ENCODE measurements around the gene FERMT1.

GRCh38 chr20:6040958-6041807, 81.6 kb downstream of the FERMT1 start:
- TF ChIP-seq CTCF (optimal IDR thresholded peaks at IDR 0.05 in 1 of 3, IDR thresholded peaks at IDR 0.05 in 1 of 3, conservative IDR thresholded peaks at IDR 0.05 in 1 of 3; ENCODE audit: extremely low read depth in 1 of 3, insufficient read depth in 2 of 3, low read length in 3 of 3) (no peak), EZH2 (IDR thresholded peaks at IDR 0.05; ENCODE audit: low read length) (no peak)

Measured in keratinocyte (primary cell).